Cardiac fibroblast (primary cell): Measurements from ENCODE around the gene CIZ1.

Source experiments
- DNase-seq, 2 donors: peaks; one replicate each; pipeline versions ENCODE4 v3.0.0 to v3.0.0-alpha.2; 2010; ENCODE audit warnings: low read depth in 2 of 2
- H3K4me3 ChIP-seq, 2 donors: replicated peaks in 1 of 2; 1 replicate in 1 of 2; 2 replicates in 1 of 2; pipeline ENCODE4 v1.5.1; 2011; ENCODE audit warnings: low read depth in 2 of 2, low read length in 2 of 2, mild to moderate bottlenecking in 2 of 2, moderate library complexity in 1 of 2
- TF ChIP-seq, protein P1 (sequence below): IDR thresholded peaks from one replicate; pipeline ENCODE4 v1.5.1; 2011; ENCODE audit warnings: low read depth, mild to moderate bottlenecking, low read length, inconsistent platforms

Gene CIZ1

DNA sequence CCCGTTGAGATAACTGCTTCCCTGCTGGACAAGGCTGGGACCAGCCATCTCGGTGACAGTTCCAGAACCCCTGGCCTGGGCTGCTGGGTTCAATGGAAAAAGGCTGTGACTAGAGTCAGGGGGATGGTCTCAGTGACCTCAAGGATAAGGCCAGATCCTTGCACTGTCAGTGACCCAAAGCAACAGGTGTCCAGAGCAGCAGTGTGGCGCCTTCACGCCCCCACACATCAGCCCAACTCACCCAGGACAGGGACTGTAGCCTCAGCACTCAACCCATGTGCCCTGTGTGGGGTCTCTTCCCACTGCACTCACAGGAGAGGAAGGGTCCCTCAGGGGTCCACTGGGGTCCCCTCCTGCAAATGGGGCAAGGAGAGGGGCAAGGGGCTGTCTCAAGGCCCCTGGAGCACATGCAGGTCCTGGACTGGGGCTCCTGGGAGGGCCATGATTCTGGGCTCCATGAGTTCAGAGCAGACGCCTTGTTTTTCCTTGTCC, 42.8 kb downstream of the CIZ1 start:
- TF ChIP-seq, protein P1, sequence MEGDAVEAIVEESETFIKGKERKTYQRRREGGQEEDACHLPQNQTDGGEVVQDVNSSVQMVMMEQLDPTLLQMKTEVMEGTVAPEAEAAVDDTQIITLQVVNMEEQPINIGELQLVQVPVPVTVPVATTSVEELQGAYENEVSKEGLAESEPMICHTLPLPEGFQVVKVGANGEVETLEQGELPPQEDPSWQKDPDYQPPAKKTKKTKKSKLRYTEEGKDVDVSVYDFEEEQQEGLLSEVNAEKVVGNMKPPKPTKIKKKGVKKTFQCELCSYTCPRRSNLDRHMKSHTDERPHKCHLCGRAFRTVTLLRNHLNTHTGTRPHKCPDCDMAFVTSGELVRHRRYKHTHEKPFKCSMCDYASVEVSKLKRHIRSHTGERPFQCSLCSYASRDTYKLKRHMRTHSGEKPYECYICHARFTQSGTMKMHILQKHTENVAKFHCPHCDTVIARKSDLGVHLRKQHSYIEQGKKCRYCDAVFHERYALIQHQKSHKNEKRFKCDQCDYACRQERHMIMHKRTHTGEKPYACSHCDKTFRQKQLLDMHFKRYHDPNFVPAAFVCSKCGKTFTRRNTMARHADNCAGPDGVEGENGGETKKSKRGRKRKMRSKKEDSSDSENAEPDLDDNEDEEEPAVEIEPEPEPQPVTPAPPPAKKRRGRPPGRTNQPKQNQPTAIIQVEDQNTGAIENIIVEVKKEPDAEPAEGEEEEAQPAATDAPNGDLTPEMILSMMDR: no peak

DNA sequence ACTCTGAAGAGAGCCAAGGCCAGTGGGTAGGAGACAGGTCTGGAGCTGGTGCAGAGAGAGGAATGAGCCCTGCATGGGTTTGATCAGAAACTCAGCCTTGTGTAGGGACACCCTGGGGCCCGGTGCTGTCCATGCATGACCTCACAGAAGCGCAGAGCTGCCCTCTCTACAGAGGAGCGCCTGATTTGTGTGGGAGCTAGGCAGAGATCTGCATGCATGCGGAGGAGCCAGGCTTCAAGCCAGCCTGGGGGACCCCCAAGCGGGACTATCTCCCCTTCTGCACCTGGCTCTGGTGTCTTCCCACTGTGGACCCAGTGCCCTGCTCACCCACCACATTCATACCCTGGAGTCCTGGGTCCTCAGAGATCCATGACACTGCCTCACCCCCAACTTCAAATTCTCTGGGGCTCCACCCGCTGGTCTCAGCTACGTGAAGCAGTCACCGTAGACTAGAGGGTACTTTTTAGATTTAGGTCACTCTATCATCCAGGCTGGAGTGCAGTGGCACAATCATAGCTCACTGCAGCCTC, 44.7 kb downstream of the CIZ1 start:
- no peak for DNase-seq
- TF ChIP-seq, protein P1: no peak
- no peak overlapping the region for H3K4me3 ChIP-seq

More for the DNA sequence above, 42.8 kb downstream of the CIZ1 start:
- no peak overlapping the region for H3K4me3 ChIP-seq
- DNase-seq: no peak

DNA sequence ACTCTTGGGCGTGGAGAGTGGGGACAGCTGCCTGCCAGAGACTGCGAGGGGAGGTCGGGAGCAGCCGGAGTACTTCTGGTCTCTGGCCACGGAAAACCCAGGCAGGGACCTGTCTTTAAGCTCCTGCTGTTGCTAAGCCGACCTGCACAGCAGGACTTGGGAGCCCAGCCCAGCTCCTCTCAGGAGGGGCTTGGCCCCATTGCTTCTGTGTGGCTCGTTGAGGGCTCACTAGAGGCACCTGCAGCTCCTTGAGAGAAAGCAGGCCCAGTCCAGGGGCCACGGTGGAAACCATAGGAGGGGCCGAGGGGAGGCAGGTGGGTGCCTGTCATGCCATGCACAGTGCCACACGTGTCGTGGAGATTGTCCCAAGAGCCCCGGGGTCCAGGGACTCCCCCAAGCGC, 45.4 kb downstream of the CIZ1 start:
- no peak overlapping the region for H3K4me3 ChIP-seq
- no peak for DNase-seq
- TF ChIP-seq, protein P1: no peak

DNA sequence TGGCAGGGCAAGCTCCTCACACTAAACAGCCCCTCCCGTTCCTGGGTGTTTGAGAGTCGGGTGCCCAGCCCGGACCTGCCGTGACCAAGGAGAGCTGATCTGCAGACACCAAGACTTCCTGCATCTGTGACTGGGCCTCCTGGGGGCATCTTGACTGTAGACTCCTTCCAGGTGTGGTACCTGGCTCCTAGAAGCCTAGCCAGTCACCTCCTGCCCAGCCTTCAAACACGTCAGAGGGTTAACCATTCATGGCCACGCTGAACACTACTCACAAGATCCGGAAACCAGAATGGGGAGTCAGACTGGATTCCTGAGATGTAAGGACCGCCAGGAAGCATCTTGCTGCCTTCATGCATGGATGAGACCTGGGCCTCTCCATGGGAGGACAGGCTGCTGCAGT, 45.8 kb downstream of the CIZ1 start:
- no peak overlapping the region for H3K4me3 ChIP-seq
- TF ChIP-seq, protein P1: no peak
- no peak for DNase-seq

DNA sequence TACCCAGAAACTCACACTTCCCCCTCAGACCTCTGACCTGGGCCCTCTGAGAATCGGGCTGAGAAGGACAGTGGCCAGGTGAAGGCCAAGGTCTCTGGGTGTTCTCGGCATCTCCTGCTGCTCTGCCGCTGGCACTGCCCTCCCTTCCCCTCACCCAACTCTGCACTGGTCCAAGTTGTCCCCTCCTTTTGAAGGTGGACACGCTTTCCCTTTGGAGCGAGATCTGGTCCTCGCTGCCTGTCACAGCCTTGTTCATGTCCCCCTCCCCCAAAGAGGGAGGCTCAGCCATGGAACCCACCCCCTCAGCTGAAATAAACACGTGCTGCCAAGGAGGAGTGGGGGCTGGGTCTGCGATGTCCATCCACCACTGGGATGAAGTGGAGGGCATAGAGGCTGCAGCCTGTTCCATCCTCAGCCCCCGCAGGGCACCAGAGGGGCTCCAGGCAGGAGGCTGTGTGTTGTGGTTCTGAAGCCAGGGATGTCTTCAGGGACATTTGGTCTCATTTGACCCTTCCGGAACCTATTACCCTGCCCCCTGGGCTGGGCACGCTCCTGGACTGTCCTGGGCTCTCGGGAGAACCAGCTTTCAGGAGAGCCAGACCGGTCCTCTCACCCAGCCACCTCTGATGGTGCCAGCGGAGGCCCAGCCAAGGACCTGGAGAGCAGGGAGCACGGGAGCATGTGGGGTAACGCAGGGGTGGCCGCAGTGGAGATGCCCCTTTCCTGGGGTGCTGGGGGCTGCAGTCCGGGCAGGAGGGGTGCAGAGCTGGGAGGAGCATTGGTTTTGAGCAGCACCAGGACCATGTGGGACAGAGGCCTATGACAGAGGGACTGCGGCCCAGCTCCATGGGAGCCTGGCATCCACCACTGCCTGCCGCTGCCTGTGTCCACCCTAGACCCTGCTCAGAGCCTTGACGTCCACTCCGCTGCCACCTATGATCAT, 46.9 kb downstream of the CIZ1 start:
- no peak for DNase-seq
- TF ChIP-seq, protein P1: no peak

DNA sequence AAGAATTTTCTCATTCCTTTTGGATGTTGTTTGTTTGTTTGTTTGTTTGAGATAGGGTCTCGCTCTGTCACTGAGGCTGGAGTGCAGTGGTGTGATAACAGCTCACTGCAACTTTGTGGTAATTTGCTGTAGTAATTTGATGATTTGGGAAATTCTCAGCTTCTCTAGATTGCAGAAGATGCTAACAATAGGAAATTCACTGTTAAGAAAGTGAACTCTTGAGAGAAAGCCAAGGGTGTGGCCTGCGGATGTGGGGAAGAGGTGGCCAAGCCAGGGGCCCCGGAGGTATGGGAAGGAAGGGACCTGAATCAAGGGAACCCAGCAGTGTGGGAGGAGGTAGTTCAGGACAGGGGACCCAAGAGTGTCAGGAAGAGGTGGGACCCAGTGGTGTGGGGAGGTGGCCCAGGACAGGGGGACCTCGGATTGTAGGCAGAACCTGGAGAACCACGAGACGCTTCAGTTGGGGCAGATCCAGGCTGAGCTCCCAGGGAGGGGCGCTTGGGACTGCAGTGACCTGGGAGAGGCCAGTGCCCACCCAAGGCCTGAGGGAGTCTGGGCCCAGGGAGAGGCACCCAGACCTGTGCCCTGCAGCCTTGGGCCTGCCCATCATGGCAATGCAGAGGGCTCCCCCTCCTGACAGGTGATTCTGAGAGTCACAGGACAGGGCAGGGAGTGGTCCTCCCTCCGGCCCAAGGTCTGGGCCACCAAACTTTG, 47.7 kb downstream of the CIZ1 start:
- DNase-seq: no peak
- no peak overlapping the region for H3K4me3 ChIP-seq
- TF ChIP-seq, protein P1: no peak

More for the DNA sequence above, 46.9 kb downstream of the CIZ1 start:
- H3K4me3 ChIP-seq: no peak overlapping the region
